DOHH2 (cell line): ENCODE results near the gene AKR1C3.

ENCODE experiments used
- CTCF ChIP-seq: fragments of 200-600 bp; sonication (generic); IDR thresholded peaks from one replicate; pipeline ENCODE4 v1.5.1; 2014; ENCODE audit warnings: antibody characterized with exemption, mild to moderate bottlenecking, low read depth, low read length; ENCODE audit not compliant: poor library complexity, severe bottlenecking
- EZH2phosphoT487 ChIP-seq: fragments of 200-600 bp; sonication (generic); IDR thresholded peaks from 2 replicates; pipeline ENCODE4 v1.6.1; 2017; ENCODE audit warnings: borderline replicate concordance, mild to moderate bottlenecking, antibody characterized with exemption, low read length, moderate library complexity, mixed read lengths

GRCh38 chr10:5092375-5092774 is 1.8 kb upstream of the AKR1C3 start:
- TF ChIP-seq CTCF (no peak), EZH2phosphoT487 (no peak)
